ENCODE results near the gene CYFIP2.
A peak's percentile ranks its signal among the peaks of the same experiment; 100 is the strongest.

Gene CYFIP2

DNA sequence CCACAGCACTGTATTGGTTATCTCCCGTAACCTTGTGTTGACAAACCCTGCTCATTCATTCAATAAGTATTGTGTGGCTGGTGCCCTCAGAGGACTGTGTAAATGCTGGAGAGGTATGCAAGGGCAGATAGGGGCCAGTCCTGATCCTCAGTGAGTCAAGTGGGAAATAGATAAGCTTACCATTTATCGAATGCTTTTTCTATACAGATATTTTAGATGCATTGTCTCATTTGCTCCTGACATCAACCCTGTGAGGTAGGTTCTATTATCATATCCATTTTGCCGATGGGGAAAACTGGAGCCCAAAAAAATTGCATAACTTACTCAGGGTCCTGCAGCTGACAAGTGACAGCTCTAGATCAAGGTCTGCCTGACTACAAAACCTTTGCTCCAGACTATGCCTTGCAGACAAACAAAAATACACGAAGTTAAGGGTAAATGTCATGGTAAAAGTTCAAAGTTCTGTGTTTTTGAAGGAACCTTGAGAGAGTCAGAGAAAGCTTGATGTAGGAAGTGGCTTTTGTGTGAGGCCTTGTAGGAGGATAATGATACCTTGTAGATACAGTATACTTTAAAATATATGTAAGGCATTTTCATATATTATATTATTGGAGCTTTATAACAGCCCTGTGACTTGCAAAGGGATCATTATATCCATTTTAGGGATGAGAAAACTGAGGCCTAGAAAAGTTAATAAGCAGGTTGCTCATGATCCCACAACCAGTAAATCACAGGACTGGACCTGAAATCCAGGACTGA is 22.7 kb downstream of the CYFIP2 start:
- DNase-seq (ENCODE audit: low read depth), result no peak

DNA sequence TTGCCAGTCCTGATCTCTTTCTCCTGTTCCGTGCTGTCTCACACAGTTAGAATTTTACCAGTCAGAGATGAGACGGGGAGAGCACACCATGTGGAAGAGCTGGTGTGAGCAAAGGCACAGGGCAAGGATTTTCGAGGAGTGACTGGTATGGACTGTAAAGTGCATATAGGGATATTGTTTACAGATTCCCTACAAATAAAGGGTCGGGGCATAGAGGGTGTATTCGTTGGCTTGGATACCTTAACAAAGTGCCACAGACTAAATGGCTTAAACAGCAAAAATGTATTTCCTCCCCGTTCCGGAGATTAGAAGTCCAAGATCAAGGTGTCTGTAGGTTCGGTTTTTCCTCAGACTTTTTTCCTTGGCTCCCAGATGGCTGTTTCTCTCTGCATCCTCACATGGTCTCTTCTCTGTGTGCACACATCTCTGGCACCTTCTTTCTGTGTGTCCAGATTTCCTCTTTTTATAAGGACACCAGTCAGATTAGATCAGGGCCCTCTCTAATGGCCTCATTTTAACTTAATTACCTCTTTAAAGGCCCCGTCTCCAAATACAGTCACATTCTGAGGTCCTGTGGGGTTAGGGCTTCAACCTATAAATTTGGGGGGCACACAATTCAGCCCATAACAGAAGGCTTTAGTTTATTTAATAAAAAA is 23.4 kb downstream of the CYFIP2 start:
- no peak for DNase-seq (ENCODE audit: low read depth)

DNA sequence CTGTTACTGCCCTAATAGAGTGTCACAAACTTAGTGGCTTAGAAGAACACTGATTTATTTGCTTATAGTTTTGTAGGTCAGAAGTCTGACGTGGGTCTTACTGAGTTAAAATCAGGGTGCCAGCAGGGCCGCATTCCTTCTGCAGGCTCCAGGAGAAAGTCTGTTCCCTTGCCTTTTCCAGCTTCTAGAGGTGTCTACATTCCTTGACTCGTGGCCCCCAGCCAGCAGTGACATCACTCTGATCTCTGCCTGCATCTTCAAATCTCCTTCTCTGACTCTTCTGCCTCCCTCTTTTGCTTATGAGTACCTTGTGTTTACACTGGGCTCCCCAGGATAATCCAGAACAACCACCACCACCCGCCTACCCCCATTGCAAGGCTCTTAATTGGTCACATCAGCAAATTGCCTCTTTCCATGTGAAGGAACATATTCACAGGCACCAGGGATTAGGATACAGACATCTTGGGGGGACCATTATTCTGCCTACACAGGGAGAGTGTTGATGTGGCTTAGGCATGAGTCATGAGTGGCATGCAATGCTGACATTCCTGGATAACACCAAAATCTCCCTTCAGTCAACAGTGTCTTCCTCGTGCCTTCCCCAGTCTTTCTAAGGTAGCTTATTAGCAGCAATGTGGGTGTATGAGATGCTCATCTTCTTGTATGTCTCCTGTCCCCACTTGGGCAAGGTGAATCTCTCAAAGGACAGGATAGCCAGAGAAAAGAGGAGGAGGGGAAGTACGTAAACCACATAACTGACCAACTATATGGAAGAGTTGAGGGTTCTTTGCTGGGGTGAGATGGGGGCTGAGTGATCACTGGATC is 24.4 kb downstream of the CYFIP2 start:
- DNase-seq (ENCODE audit: low read depth), result no peak

DNA sequence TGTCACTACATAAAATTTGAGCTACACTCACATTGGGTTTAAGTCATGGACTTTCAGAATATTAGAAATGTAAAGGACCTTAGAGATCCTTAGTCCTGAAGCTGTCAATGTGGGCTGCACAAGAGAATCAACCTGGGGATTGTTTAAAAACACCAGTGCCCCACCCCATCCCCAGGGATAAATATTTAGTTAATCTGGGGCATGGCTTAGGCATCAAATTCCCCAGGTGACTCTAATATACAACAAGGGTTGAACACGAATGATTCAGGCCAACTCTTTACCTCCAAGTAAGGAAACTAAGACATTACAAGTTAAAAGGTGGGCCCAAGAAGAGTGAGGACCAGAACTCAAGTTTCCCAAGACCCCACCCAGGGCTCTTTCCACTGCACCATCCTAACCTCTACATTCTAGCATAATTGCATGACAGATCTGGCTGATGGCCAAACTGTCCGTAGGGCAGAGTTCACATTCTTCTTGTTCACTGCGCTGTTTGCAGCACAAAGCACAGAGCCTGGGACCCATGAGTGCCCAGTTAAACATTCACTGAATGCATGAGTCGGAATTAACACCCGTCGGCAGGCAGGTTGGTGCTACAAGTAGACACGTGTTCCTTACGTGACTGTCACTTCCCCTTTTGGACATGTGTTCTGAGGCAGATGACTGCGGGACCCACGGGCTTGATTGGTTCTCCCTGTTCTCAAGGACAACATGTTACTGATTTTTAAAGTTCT is 25.2 kb downstream of the CYFIP2 start:
- DNase-seq (ENCODE audit: low read depth), result no peak

DNA sequence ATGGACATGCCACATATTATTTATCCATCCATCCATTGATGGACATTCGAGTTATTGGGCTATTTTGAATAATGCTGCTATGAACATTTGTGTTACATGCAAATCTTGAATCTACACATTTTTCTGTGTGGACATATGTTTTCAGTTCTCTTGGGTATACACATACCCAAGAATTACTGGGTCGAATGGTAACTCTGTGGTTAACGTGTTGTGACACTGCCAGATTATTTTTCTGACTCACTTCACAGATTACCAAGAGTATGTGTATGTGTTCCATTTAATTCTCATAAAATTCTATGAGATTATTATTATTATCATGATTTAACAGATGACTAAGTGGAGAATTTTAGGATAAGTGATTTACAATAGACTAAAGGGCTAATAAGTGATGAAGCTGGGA is 26.7 kb downstream of the CYFIP2 start:
- no peak for DNase-seq (ENCODE audit: low read depth)

DNA sequence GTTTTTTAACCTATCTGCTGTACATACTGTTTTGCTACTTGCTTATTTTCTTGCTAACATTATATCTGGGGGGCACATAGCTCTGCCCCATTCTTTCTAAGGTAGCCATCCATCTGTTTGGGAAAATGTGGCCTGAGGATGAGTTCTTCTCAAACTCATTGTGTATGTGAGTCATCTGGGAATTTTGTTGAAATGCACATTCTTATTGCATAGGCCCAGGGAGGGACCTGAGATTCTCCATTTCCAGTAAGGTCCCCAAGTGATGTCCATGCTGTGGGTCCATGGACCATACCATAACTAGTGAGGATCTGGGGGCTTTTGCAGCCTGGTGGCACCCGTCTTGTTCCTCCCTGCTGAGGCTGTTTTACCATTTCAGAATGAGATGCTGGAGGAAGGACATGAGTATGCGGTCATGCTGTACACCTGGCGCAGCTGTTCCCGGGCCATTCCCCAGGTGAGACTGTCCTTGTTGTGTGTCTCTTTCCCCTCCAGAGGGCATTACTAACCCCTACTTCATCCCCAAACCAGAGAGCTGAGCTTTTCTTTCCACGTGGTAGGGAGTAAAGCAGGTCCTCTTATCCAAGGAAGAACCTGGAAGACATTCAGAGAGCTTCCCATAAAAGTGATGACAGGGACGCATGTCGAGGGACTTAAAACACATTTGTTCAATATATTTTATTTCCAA is 28.6 kb downstream of the CYFIP2 start:
- DNase-seq (ENCODE audit: low read depth), result no peak

DNA sequence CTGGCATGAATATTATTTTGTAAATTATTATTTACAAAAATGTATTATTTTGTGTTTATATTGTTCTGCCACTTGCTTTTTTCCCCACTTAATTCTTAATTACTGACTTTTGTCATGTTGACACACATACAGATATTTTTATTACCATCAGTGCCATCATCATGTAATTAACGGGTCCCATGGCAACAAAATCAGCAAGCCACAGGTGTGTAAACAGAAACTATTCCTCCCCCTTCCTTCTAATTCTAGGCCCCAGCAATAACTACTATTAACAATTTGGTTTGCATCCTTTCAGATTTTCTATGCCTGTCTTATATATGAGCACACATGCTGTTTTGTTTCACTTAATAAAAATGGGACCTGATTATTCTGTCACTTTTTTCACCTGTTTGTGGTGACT is 29.3 kb downstream of the CYFIP2 start:
- DNase-seq (ENCODE audit: low read depth), result no peak

DNA sequence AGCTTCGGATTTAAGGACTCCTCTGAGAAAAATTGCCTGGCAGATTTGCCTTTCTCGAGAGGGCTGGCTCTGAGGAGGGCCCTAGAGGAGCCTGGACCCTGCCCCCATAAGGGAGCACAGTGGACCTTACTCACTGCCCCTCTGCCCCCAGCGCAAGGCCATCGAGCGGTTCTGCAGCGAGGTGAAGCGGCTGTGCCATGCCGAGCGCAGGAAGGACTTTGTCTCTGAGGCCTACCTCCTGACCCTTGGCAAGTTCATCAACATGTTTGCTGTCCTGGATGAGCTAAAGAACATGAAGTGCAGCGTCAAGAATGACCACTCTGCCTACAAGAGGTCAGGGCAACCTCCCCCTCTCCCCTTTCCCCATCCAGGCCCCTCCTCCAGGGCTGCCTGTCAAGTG is 34.6 kb downstream of the CYFIP2 start:
- no peak for DNase-seq (ENCODE audit: low read depth)

DNA sequence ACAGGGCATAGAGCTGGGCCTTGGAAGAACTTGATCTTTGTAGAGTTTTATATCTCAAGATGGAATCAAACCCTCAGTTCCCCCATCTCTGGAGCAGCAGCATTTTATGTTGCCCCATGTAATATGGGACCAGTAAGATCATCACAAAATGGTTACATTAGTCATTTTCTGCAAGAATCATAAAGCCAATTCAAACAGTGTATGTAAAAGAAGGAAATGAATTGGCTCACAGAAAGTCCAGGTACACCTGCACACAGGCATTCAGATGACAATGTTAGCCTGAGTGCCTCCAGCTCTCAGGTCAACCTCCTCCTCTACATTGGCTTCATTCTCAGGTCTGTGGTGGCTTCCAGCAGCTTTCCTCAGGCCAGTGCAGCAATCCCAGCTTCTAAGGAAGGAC is 35.1 kb downstream of the CYFIP2 start:
- DNase-seq (ENCODE audit: low read depth), result no peak

DNA sequence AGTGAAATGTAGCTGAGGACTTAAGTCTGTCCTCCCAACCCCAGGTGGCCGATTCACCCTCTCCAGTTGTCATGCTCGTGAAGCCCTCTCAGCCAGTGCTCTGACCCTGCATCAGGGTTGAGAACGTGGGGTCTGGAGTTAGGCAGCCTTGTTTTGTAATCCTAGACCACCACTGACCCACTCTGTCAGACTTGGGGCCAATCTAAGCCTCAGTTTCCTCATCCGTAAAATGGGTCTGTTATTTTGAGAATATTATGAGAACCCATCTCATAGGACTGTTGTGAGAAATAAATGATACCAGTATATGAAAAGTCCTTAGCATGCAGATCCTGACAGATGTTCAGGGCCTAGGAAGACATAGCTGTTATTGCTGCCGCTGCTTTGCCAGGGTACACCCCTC is 37.1 kb downstream of the CYFIP2 start:
- DNase-seq (ENCODE audit: low read depth), result no peak

DNA sequence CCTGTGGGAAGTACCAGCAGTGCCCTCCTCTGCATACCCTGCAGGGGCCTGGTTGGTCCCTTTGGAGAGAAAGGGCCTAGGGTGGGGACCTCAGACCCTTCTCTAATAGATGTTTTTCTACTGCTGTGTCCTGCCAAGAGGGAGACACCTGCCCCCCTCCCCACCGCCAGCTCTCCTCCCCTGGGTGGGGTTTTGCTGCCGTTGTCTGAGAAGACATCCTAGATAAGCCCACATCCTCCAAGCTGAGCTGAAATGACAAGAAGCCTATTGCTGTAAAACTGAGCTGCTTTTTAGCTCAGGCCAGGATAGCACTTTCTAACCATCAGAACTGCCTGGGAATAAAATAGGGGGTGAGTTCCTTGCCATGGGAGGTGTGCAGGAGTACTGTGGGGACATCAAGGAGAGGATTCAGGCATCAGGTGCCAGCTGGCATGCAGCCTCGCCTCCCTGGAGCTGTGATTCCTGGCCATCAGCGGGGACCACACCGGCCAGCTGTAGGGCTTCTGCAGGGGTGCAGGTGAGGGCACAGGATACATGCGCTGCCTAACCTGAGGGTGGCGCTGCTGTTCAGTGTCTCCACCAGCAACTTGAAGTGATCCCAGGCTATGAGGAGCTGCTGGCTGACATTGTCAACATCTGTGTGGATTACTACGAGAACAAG is 37.9 kb downstream of the CYFIP2 start:
- DNase-seq (ENCODE audit: low read depth), result no peak

DNA sequence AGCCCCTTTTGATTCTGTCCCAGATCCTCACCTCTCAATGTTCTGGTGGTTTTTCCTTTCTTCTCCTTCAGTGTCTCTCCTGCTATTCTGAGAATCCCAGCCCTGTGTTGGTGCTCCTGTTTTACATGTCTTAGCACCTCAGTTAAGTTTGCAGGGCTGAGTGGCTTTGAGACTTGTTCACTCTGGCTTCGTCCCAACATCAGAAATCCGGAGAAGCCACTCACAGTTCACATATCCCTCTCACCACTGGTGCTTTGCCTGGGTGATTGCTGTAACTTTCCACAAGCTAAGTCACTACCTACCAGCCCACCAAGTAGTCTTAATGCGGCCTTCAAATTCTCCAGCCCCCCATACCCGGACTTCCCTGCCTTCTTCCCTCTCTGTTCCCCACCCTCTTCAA is 40.2 kb downstream of the CYFIP2 start:
- DNase-seq (ENCODE audit: low read depth), result no peak

DNA sequence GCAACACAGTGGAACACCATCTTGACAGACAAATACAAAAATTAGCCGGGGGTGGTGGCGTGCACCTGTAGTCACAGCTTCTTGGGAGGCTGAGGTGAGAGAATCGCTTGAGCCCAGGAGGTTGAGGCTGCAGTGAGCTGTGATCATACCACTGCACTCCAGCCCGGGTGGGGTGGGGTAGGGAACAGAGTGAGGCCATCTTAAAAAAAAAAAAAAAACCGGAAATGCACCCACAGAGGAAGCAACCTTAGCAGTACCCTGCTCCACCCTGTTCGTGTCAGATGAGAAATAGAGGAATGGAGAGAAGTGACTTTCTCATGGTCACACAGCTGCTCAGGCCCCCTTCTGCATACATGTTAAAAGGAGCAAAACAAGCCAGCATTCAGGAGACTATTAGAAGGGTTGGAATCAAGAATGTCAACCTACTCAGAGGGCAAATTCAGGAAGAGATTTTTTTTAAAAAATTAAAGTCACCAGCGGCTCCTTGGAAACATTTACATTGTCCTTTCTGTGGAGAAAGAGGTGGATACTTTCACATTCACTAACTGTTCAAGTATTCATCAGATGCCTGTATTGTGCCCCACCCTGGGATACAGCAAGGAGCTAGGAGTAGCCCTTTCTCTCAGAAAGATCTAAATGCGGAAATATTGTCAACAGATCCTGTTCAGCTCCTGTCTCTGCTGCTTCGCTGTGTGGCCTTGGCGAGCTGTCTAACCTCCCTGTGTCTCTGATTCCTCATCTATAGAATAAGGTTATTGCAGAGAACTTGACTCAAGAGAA is 41.0 kb downstream of the CYFIP2 start:
- no peak for DNase-seq (ENCODE audit: low read depth)

DNA sequence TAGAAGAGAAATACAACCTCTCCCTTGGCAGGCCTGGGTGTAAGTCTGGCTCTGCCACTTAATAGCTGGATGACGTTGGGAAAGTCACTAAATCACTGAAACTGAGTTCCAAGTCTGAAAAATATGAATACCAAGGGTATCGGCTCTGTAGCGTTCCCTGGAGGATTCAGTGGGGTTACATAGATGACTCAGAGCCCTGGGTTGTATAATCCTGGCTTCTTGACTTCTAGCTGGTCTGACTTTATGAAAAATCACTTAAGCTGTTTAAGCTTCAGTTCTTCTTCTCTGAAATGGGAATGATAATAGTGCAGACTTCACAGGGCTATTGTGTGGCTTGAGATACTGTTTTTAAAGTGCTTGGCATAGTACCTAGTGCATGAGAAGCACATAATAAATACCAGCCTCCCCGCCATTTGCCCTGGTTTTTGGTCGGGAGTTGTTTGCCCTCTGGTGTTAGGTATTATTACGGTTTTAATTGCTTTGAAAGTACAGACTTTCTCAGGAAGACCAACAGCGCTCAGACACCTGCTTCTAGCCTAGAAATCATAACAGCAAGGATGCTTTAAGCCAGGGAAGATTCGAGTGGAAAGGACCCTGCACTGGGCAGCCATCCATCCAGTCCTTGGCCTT is 43.0 kb downstream of the CYFIP2 start:
- DNase-seq (ENCODE audit: low read depth), result no peak

DNA sequence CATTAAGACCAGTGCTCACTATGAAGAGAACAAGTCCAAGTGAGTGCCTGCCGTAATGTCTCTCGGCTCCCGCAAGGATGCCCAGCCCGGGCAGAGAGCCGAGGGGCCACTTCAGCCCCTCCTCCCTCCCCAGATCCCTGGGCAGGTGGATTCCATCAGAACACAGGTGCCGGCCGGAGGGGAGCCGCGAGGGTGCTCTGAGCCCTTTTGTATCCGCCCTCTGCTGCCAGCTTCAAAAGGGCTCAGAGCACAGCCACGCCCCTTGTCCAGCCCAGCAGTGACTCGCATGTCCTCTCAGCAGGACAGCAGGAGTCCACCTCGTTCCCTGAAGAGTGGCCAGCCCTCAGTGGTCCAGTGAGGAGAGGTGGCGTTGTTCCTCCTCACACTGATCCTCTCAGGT is 43.9 kb downstream of the CYFIP2 start:
- DNase-seq (ENCODE audit: low read depth), result no peak

DNA sequence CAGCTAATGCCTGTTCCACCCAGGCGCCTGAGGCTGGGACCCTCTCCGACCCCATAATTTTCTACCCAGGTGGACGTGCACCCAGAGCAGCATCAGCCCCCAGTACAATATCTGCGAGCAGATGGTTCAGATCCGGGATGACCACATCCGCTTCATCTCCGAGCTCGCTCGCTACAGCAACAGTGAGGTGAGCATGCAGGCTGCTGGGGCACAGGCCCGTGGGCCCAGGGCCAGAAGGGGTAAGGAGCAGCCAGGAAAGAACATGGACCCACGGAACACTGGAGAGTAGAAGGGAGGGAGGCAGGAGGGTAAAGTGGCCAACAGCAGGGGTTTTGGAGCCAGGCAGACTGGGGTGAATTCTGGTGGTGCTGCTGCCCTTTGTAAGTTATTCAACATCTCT is 45.7 kb downstream of the CYFIP2 start:
- no peak for DNase-seq (ENCODE audit: low read depth)

DNA sequence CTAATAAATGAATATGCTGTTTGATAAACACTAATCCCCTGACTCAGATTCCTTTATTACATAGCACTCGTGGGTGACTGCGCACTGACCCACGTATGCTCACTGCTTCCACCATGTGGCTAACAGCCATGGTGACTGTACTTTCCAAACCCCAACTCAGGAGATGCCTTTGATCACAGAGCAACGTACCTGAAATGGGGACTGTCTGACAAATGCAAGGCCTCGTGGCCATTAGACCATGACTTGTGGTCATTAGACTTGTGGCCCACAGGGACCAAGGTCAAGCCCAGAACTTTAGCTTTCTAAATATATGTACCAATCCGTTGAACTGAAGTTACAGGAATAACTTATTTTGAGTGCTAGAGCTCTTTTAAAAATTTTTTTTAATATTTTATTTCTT is 46.6 kb downstream of the CYFIP2 start:
- peak; percentile 42 for DNase-seq (ENCODE audit: low read depth)

DNA sequence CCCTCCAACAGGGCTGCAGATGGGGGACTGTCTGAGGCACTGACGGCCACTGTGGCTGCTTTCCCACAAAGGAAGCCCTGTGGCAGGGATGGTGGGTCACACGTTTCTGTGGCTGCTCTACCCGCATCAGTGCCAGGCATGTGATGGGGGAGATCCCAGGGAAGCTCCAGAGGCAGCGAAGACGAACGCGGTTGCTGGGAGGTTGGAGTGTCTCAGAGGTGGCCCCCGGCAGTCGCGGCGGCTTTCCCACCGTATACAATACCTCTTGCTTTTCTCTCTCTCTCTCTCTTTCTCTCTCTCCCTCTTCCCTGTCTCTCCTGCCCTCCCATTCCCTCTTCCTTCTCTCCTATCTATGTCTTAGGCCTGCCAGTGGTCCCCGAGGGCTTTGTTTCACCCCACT is 56.7 kb downstream of the CYFIP2 start:
- no peak for DNase-seq (ENCODE audit: low read depth)

DNA sequence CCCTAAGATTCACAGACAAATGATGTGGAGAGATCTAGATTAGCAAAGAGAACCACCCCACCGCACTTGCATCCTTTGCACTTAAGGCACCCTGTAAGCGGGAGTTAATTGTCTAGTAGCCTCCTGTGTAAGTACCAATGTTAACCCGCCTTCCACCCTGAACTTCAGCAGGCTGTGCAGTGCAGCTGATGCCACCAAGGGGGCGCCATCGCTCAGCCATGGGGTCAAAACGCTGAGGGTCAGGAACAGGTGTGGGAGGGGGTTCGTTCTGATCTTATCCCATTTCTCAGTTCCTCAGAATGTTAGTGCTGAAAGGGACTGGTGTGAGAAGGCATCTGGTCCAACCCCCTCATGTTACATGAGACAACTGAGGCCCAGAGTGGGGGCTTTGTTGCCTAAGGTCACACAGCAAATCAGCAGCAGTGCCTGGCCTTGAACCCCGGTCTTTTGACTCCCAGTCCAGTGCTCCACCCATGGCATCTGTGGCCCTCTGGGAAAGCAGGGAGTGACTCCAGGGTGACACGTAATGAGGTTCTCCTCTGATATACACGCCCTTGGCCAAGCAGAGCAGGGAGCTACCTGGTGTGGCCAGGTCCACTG is 57.3 kb downstream of the CYFIP2 start:
- DNase-seq (ENCODE audit: low read depth), result no peak

DNA sequence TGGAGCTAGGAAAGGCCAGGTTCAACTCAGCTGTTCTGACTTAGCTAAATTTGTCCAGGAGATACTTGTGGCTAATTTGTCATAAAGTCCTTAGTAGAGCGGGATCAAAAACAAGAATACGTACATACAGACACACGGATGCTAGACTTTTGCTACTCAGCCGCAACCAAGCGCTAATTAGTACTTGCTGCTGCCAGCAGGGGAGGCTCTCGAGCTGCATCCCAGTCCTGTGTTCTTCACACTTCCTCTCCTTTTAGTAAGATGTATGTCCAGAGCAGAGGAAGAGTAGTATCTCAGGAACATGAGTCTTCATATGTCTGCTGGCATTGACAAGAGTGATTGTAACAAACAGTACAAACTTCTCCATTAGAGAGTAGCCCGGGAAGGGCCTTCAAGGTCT is 58.3 kb downstream of the CYFIP2 start:
- DNase-seq (ENCODE audit: low read depth), result no peak
